GM18520 (cell line): ENCODE results near the gene PTPRK.

ENCODE experiments used
- ATAC-seq: cut with Tn5 transposase; IDR thresholded peaks from one replicate; pipeline ENCODE4 v1.9.1; 2021; ENCODE audit not compliant: unreplicated experiment

PTPRK gene

DNA sequence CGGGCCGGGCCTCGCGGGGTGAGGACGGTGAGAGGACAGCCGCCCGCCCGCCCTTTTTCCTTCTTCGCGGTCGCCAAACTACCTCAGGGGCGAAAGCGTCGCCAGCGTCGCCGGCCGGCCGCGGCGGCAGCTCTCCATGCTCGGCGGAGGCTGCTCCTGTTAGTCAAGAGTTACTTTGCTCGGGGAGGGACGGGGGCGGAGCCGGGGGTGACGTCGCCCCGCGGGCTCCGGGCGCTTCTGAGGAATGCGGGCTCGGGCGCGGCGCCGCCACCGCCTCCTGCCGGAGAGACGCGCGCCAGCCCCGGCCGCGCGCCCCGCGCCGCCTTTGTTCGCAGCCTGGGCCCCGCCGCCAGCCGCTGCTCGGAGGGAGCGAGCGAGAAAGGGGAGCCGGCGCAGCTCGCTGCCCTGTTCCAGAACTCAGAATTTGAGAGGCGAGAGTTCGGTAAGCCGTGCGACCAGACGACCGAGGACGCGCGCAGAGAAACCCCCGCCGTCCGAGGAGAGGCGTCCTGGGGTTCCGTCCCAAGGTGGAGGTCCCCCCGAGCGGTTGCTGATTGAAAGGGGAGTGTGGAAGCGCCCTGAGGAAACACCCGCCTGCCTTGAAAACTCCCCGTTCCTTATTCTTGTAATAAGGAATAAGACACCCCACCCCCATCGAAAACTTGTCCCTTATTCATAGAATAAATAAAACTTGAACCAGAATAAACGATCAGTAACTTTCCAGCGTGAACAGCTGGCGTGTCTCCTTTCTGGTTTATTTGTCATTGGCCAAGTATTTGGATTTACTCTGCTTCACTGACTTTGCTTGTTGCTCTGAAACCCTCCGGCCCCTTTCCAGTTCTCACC lies at the start of gene PTPRK:
TSS of gene PTPRK (minus strand) at position 164 of the 846 bp plus-strand sequence. CDS start 241 bp downstream, outside the sequence.
- ATAC-seq = peak; percentile 82

GRCh38 chr6:128567029-128567428 lies 46.6 kb upstream of the PTPRK start:
- no peak for ATAC-seq

- ATAC-seq = no peak
These were observed 40.6 kb upstream of the PTPRK start for GRCh38 chr6:128560966-128561365.

- no peak for ATAC-seq
These were observed 38.5 kb upstream of the PTPRK start for GRCh38 chr6:128558924-128559323.

- ATAC-seq = no peak
These were observed 37.6 kb upstream of the PTPRK start for GRCh38 chr6:128558021-128558420.

- no peak for ATAC-seq
These were observed 36.7 kb upstream of the PTPRK start for GRCh38 chr6:128557081-128557480.

DNA sequence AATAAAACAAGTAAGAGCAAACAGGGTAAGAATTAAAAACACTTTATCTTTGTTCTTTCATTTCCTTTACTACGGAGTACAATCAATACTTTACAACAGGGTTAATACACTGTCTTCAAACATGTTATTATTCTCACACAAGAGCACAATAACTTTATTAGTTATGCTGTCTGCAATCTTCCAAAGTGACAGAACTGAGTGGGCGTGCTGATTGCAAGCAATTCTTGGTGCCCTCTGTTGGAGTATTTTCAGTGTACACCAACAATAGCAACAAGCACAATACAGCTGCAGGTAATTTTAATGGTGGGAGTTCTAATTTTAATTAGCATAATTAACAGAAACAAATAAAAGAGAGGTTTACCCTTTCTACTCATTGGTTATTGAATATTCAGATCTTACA lies 33.9 kb upstream of the PTPRK start:
- no peak for ATAC-seq

GRCh38 chr6:128541261-128541660 lies 20.9 kb upstream of the PTPRK start:
- ATAC-seq = no peak

DNA sequence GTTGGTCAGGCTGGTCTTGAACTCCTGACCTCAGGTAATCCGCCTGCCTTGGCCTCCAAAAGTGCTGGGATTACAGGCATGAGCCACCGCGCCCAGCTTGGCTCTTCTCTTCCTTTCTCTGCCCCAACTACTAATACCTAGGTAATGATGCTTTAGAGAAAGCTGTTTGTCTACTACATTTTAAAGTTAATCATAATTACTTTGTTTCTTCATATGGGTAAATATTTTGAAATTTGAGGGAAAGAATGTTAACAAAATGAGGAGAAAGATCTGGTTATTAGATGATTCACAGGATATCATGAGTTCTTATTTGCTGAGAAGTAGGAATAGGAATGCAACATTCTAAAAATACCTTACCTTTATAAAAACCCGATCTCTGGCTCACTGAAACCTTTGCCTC lies 18.4 kb upstream of the PTPRK start:
- no peak for ATAC-seq

- ATAC-seq = peak; percentile 70
These were observed 12.4 kb upstream of the PTPRK start for GRCh38 chr6:128532827-128533226.

DNA sequence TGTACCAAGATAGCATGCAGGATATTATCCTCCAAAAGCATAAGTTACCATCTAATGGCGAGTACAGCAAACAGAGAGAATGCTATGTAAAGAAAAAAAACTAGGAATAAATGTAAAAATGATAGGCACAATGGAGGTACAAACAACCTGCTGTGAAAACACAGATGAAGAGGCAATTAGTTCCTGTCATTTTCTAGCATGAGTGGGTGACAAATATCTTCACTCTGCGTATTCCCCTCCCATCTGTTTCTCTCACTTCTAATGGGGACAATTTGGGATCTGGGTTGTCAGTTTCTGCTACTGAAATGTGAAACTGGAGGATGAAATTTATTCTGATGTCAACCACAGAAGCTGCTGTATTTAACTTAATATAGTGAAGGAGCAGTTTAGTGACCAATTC lies 11.7 kb upstream of the PTPRK start:
- no peak for ATAC-seq

DNA sequence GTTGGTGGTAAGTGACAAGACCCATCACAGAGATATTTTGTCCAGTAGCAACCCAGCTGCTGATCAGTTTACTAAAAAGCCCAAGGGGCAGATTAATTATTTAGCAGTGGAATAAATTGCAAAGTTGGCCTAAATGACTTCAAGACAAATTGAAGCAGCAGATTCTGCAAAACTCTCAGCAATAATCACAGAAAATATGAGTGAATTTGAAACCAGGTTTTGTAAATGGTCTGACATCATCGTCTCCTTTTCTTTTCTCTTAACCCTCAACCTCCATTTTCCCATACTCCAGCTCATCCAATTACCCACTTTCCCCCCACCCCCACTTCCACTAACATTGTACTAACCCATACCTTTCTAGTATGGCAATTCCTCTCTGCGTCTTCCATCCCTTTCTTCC lies 11.3 kb upstream of the PTPRK start:
- no peak for ATAC-seq

GRCh38 chr6:128528241-128528640 lies 7.8 kb upstream of the PTPRK start:
- ATAC-seq = no peak

GRCh38 chr6:128527375-128527774 lies 7.0 kb upstream of the PTPRK start:
- no peak for ATAC-seq

GRCh38 chr6:128526152-128526914 lies 5.9 kb upstream of the PTPRK start:
- no peak for ATAC-seq

DNA sequence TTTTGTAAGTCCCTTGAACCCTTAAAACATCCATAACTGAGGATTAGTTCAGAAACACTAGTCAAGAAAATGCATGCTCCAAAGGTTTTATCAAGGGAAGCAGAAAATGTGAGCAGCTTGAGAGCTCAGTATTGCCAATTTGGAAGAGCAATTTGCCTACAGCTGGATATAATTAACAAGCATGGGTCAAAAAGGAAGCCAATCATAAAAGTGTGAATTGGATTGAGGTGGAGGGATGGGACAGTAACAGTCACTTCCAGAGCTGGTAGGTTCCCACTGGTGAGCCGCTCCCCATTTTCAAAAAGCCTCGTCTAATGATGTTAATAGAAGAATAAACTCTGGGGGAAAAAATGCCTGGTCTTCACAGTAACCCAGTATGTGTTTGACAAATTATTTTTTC lies 5.0 kb upstream of the PTPRK start:
- no peak for ATAC-seq

- ATAC-seq = no peak
These were observed 858 bp upstream of the PTPRK start for GRCh38 chr6:128521282-128521632.

DNA sequence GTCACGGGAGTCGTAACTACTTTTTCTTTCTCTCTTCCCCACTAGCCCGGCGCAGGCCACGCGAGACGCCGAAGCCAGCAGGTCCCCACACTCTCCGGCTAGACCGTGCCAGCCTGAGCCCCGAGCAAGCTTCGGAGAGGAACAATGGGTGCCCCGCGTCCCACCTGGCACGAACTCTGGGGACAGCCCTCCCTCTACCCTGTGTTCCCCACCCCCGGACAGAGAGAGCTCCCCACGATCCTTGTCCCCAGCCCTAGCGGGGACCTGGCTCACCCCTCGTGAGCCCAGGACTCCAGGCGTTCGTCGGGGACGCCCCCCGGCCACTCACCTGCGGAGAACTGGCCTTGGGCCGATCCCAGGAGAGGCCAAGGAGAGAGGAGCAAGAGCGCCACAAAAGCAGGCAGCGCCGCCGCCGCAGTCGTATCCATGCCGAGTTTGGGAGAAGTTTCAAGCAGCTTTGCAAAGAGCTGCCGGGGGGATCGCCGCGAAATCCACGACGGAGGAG lies 416 bp downstream of the PTPRK start:
- ATAC-seq = peak; percentile 9

DNA sequence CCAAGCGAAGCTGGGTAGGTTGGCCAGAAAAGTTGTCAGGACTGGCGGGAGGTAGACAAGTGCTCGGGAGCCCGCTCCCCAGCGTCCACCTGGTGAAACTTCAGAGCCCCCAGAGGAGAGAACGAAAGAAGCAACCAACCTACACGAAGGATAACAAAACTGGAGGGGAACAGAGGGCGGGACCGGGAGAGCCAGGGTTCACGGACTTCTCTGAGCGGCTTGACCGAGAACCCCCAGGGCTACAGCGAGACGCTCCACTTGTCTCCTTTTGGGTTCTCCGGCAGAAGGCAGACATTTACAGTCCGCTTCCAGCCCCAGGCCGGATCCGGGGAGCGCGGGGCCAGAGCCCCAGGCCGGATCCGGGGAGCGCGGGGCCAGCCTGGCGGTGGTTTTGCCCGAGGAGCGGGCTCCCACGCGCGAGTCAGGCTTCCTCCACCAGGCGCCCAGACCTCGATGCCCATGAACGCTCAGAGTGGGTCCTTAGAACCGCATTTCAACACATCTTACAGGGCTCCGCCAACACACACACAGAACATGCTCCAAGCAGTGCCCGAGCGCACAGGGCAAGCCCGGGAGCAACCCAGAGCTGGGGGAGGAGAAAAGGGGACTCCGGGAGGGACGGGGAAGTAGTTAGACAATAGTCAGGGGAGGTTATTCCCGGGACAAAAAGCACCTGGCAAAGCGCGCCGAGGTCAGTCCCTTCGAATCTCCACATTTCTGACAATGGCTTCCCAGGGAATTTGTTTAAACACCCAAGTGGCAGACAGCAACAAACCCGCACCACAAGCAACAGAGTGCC lies 1.1 kb downstream of the PTPRK start:
- no peak for ATAC-seq

GRCh38 chr6:128518434-128519131 lies 1.8 kb downstream of the PTPRK start:
- ATAC-seq = no peak

DNA sequence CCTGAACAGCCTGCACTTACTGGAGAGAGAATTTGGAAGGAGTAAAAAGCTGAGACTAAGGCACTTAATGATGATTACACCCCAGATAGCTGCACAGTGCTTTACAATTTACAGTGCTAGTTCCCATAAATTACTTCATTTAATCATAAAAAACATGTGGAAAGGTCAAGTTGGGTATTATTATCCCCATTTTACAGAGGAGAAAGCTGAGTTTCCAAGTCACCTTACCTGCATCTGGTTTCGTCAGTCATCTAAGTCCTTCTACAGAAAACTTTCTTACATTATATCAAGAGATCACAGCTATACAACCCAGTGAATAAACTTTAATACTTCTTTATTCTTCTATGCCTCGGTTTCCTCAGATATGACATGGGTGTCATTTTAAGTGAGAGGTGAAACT lies 3.3 kb downstream of the PTPRK start:
- no peak for ATAC-seq
